Activated T-helper 2 cell treated with anti-CD3 and anti-CD28 coated beads, Interferon-gamma antibody, Interleukin-2, Interleukin-4, amounts not matched to agents 10 μg/mL and 5 μg/mL and 100 μg/mL, durations not matched to agents 14 hours and 24 hours and 36 hours (primary cell): ENCODE measurements around the gene TRIM74. TPM values are rescaled to one million over a fixed set of nuclear protein-coding genes. Genes with fewer than 3 reads are reported as not detected.
"Not testable (repeated sequence)": the region's sequence is repeated elsewhere in the genome, so short reads cannot be mapped to it uniquely, and the experiment has no call there.

ENCODE experiments used
- DNase-seq: peaks from one replicate; pipeline ENCODE4 v3.0.0; 2021; ENCODE audit warnings: low spot score
- H3K27ac Mint-ChIP-seq: one replicate; pipeline ENCODE4 v1.8.0; 2021; ENCODE audit warnings: mixed read lengths
- H3K27me3 Mint-ChIP-seq: one replicate; pipeline ENCODE4 v1.8.0; 2021; ENCODE audit warnings: low read depth, mixed read lengths
- H3K36me3 Mint-ChIP-seq: one replicate; pipeline ENCODE4 v1.8.0; 2021; ENCODE audit warnings: low read depth, mixed read lengths
- H3K4me1 Mint-ChIP-seq: one replicate; pipeline ENCODE4 v1.8.0; 2021; ENCODE audit warnings: low read depth, mixed read lengths
- H3K4me3 Mint-ChIP-seq: one replicate; pipeline ENCODE4 v1.8.0; 2021; ENCODE audit warnings: low read depth, mild to moderate bottlenecking, moderate library complexity, mixed read lengths
- H3K9me3 Mint-ChIP-seq: one replicate; pipeline ENCODE4 v1.8.0; 2021; ENCODE audit warnings: mixed read lengths
- intact Hi-C: fragments of 100-400 bp; cut with micrococcal nuclease; formaldehyde crosslinking; loops from one replicate; pipeline ENCODE4 v1.15.1; 2023
- total RNA-seq: library from RNA; stranded (reverse); gene quantifications from 2 replicates; pipeline ENCODE4 v1.2.3, GENCODE V29; 2022

Gene TRIM74
- total RNA-seq, 1 donor from 2014 or later, result 0.43 TPM

- H3K27me3 Mint-ChIP-seq, H3K27ac Mint-ChIP-seq, DNase-seq, H3K4me1 Mint-ChIP-seq, H3K9me3 Mint-ChIP-seq, intact Hi-C loops, H3K4me3 Mint-ChIP-seq, H3K36me3 Mint-ChIP-seq: not testable (repeated sequence)
Observed at GRCh38 chr7:72974781-72975180, 5.5 kb upstream of the TRIM74 start.

GRCh38 chr7:72971505-72971904 is 2.2 kb upstream of the TRIM74 start:
- H3K36me3 Mint-ChIP-seq, H3K4me1 Mint-ChIP-seq, H3K4me3 Mint-ChIP-seq, intact Hi-C loops, H3K27ac Mint-ChIP-seq, H3K27me3 Mint-ChIP-seq, H3K9me3 Mint-ChIP-seq, DNase-seq: not testable (repeated sequence)

- H3K4me3 Mint-ChIP-seq, H3K4me1 Mint-ChIP-seq, H3K9me3 Mint-ChIP-seq, H3K27me3 Mint-ChIP-seq, intact Hi-C loops, H3K36me3 Mint-ChIP-seq, H3K27ac Mint-ChIP-seq, DNase-seq: not testable (repeated sequence)
Observed at GRCh38 chr7:72969688-72970087, 422 bp upstream of the TRIM74 start.

GRCh38 chr7:72966892-72967291 is 2.4 kb downstream of the TRIM74 start:
- H3K4me3 Mint-ChIP-seq, H3K9me3 Mint-ChIP-seq, H3K36me3 Mint-ChIP-seq, H3K27ac Mint-ChIP-seq, H3K4me1 Mint-ChIP-seq, intact Hi-C loops, H3K27me3 Mint-ChIP-seq, DNase-seq: not testable (repeated sequence)

GRCh38 chr7:72965186-72965975 is 3.9 kb downstream of the TRIM74 start:
- H3K27me3 Mint-ChIP-seq, H3K9me3 Mint-ChIP-seq, H3K36me3 Mint-ChIP-seq, intact Hi-C loops, H3K4me3 Mint-ChIP-seq, H3K27ac Mint-ChIP-seq, H3K4me1 Mint-ChIP-seq, DNase-seq: not testable (repeated sequence)

GRCh38 chr7:72963056-72963455 is 6.2 kb downstream of the TRIM74 start:
- intact Hi-C loops, H3K36me3 Mint-ChIP-seq, DNase-seq: not testable (repeated sequence)

GRCh38 chr7:72961346-72961650 is 8.0 kb downstream of the TRIM74 start:
- intact Hi-C loops, H3K36me3 Mint-ChIP-seq: not testable (repeated sequence)

More at GRCh38 chr7:72963056-72963455, 6.2 kb downstream of the TRIM74 start:
- H3K27ac Mint-ChIP-seq, H3K9me3 Mint-ChIP-seq, H3K27me3 Mint-ChIP-seq, H3K4me1 Mint-ChIP-seq, H3K4me3 Mint-ChIP-seq: not testable (repeated sequence)

GRCh38 chr7:72960626-72961345 is 8.5 kb downstream of the TRIM74 start:
- H3K36me3 Mint-ChIP-seq, H3K4me1 Mint-ChIP-seq, H3K27ac Mint-ChIP-seq, DNase-seq, H3K9me3 Mint-ChIP-seq, H3K4me3 Mint-ChIP-seq, H3K27me3 Mint-ChIP-seq, intact Hi-C loops: not testable (repeated sequence)

More at GRCh38 chr7:72961346-72961650, 8.0 kb downstream of the TRIM74 start:
- H3K4me1 Mint-ChIP-seq, H3K27ac Mint-ChIP-seq, DNase-seq, H3K4me3 Mint-ChIP-seq, H3K27me3 Mint-ChIP-seq, H3K9me3 Mint-ChIP-seq: not testable (repeated sequence)

GRCh38 chr7:72960029-72960428 is 9.2 kb downstream of the TRIM74 start:
- H3K27ac Mint-ChIP-seq, intact Hi-C loops, DNase-seq, H3K4me3 Mint-ChIP-seq, H3K27me3 Mint-ChIP-seq, H3K9me3 Mint-ChIP-seq, H3K36me3 Mint-ChIP-seq, H3K4me1 Mint-ChIP-seq: not testable (repeated sequence)

- DNase-seq, H3K27ac Mint-ChIP-seq, H3K27me3 Mint-ChIP-seq, H3K36me3 Mint-ChIP-seq, H3K9me3 Mint-ChIP-seq, H3K4me1 Mint-ChIP-seq, intact Hi-C loops: not testable (repeated sequence)
- H3K4me3 Mint-ChIP-seq, result peak overlapping the region; percentile 78
Observed at GRCh38 chr7:72954563-72955198, 14.6 kb downstream of the TRIM74 start.

- H3K27ac Mint-ChIP-seq, DNase-seq, H3K4me1 Mint-ChIP-seq, intact Hi-C loops, H3K4me3 Mint-ChIP-seq, H3K9me3 Mint-ChIP-seq, H3K36me3 Mint-ChIP-seq, H3K27me3 Mint-ChIP-seq: not testable (repeated sequence)
Observed at GRCh38 chr7:72953901-72954562, 15.2 kb downstream of the TRIM74 start.

GRCh38 chr7:72950432-72950831 is 18.8 kb downstream of the TRIM74 start:
- DNase-seq, H3K27me3 Mint-ChIP-seq, H3K27ac Mint-ChIP-seq, H3K4me3 Mint-ChIP-seq, H3K4me1 Mint-ChIP-seq, intact Hi-C loops, H3K9me3 Mint-ChIP-seq: not testable (repeated sequence)
- H3K36me3 Mint-ChIP-seq, result peaks cover 20% of the 10 kb centered on the region

GRCh38 chr7:72949686-72950085 is 19.6 kb downstream of the TRIM74 start:
- H3K4me1 Mint-ChIP-seq, H3K27me3 Mint-ChIP-seq, DNase-seq, intact Hi-C loops, H3K4me3 Mint-ChIP-seq, H3K27ac Mint-ChIP-seq, H3K9me3 Mint-ChIP-seq: not testable (repeated sequence)
- peaks cover 20% of the 10 kb centered on the region for H3K36me3 Mint-ChIP-seq
